Activated T-cell treated with anti-CD3 and anti-CD28 coated beads, Interleukin-2, amount 50 U/mL, for 72 hours (primary cell): ENCODE results near the gene NXPE3. TPM values are rescaled to one million over a fixed set of nuclear protein-coding genes. Genes with fewer than 3 reads are reported as not detected.
"Not testable (repeated sequence)": the region's sequence is repeated elsewhere in the genome, so short reads cannot be mapped to it uniquely, and the experiment has no call there.

Experiments
- ATAC-seq, 2 donors: fragments of 150-1000 bp; cut with Tn5 transposase; replicated peaks in 1 of 2; 2 replicates each; pipeline ENCODE4 v1.10.0; 2021; ENCODE audit warnings: moderate library complexity in 2 of 2, mild to moderate bottlenecking in 1 of 2
- DNase-seq, 2 donors: peaks; one replicate each; pipeline ENCODE4 v3.0.0; 2021 to 2022; ENCODE audit warnings: mixed read lengths in 1 of 2
- H3K27ac Mint-ChIP-seq: one replicate; pipeline ENCODE4 v1.8.0; 2022; ENCODE audit warnings: mild to moderate bottlenecking, moderate library complexity, mixed read lengths
- H3K27me3 Mint-ChIP-seq: one replicate; pipeline ENCODE4 v1.8.0; 2022; ENCODE audit warnings: low read depth, mixed read lengths
- H3K36me3 Mint-ChIP-seq, 2 donors: one replicate each; pipeline ENCODE4 v1.8.0; 2022; ENCODE audit warnings: mixed read lengths in 2 of 2, mild to moderate bottlenecking in 1 of 2; ENCODE audit not compliant: insufficient read depth in 2 of 2
- H3K4me1 Mint-ChIP-seq: one replicate; pipeline ENCODE4 v1.8.0; 2022; ENCODE audit warnings: low read depth, mixed read lengths
- H3K4me3 Mint-ChIP-seq, 2 donors: one replicate each; pipeline ENCODE4 v1.8.0; 2022; ENCODE audit warnings: mild to moderate bottlenecking in 2 of 2, mixed read lengths in 2 of 2, moderate library complexity in 2 of 2
- H3K9me3 Mint-ChIP-seq, 2 donors: one replicate each; pipeline ENCODE4 v1.8.0; 2022; ENCODE audit warnings: mixed read lengths in 2 of 2
- total RNA-seq, 2 donors: library from RNA; stranded (reverse); gene quantifications; one replicate each; pipeline ENCODE4 v1.2.3, GENCODE V29; 2022

NXPE3 gene
- total RNA-seq, 2 donors from 2014 or later = 22.7 to 25.0 TPM

GRCh38 chr3:101852983-101853840 is 74.2 kb downstream of the NXPE3 start:
- H3K9me3 Mint-ChIP-seq = no peaks in the 10 kb centered on the region
- peaks cover 51 to 76% of the 10 kb centered on the region in 2 donors for H3K36me3 Mint-ChIP-seq
- H3K27me3 Mint-ChIP-seq = no peaks in the 10 kb centered on the region
- no peak for DNase-seq
- H3K4me3 Mint-ChIP-seq = peak overlapping the region; percentile 92 to 98
- peak overlapping the region; percentile 100 for H3K27ac Mint-ChIP-seq
- H3K4me1 Mint-ChIP-seq = peaks cover 72% of the 10 kb centered on the region
- ATAC-seq = no peak

DNA sequence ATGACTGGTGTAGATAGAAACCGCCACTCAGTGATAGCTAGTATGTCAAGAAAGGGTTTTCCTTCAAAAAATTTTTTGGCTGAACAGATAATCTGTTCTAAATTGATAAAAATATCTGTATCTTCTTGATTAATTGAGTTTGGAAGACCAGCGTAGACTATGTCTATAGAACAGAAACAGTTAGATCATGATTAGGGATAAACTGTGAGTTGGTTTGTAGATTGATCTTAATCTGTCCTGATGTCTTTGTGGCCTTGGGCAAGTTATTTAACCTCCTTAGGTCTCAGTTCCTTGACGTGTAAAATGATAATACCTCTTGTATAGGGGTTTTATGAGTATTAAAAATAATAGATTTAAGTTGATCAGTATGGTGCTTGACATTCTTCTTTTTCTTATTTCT is 75.0 kb downstream of the NXPE3 start:
- Mint-ChIP-seq H3K9me3 (no peaks in the 10 kb centered on the region), H3K27me3 (no peaks in the 10 kb centered on the region), H3K36me3 (peaks cover 58 to 84% of the 10 kb centered on the region in 2 donors), H3K4me1 (peaks cover 73% of the 10 kb centered on the region), H3K27ac (peak overlapping the region; percentile 79), H3K4me3 (peak overlapping the region; percentile 92 to 98)
- no peak for ATAC-seq
- no peak for DNase-seq

GRCh38 chr3:101854608-101855304 is 75.7 kb downstream of the NXPE3 start:
- H3K4me1 Mint-ChIP-seq = peaks cover 81% of the 10 kb centered on the region
- peak overlapping the region in 1 of 2 donors; percentile 98 for H3K4me3 Mint-ChIP-seq
- no peak for ATAC-seq
- no peak for DNase-seq
- peak overlapping the region; percentile 79 for H3K27ac Mint-ChIP-seq
- peaks cover 61 to 91% of the 10 kb centered on the region in 2 donors for H3K36me3 Mint-ChIP-seq
- H3K9me3 Mint-ChIP-seq = no peaks in the 10 kb centered on the region
- H3K27me3 Mint-ChIP-seq = no peaks in the 10 kb centered on the region

DNA sequence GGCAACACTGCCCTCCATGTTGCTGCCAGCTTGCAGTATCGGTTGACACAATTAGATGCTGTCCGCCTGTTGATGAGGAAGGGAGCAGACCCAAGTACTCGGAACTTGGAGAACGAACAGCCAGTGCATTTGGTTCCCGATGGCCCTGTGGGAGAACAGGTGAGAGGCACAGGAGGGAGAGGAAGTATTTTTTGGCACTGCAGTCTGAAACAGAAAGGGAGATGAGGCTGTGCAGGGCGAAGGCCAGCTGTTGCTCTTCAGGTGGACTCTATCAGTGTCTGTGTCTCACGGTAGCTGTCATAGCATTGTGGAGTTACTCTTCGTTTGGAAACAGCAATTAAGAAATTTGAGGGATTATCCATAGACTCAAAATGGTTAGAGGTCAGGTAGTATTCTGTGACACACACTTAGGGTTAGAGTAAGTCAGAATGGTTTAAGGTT is 78.3 kb downstream of the NXPE3 start:
- peak in 1 of 2 donors; percentile 4 for ATAC-seq
- no peaks in the 10 kb centered on the region for H3K27me3 Mint-ChIP-seq

GRCh38 chr3:101858464-101859030 is 79.5 kb downstream of the NXPE3 start:
- ATAC-seq (no peak), DNase-seq (no peak)
- Mint-ChIP-seq H3K27ac (peak overlapping the region; percentile 82), H3K36me3 (peaks cover 35 to 76% of the 10 kb centered on the region in 2 donors), H3K27me3 (no peaks in the 10 kb centered on the region), H3K9me3 (no peaks in the 10 kb centered on the region), H3K4me3 (peak overlapping the region; percentile 2 to 30), H3K4me1 (peaks cover 85% of the 10 kb centered on the region)

More for the DNA sequence above, 78.3 kb downstream of the NXPE3 start:
- Mint-ChIP-seq H3K27ac (peak overlapping the region; percentile 30), H3K4me3 (peak overlapping the region; percentile 13 to 40), H3K9me3 (no peaks in the 10 kb centered on the region), H3K4me1 (peaks cover 85% of the 10 kb centered on the region), H3K36me3 (peaks cover 44 to 88% of the 10 kb centered on the region in 2 donors)
- no peak for DNase-seq

DNA sequence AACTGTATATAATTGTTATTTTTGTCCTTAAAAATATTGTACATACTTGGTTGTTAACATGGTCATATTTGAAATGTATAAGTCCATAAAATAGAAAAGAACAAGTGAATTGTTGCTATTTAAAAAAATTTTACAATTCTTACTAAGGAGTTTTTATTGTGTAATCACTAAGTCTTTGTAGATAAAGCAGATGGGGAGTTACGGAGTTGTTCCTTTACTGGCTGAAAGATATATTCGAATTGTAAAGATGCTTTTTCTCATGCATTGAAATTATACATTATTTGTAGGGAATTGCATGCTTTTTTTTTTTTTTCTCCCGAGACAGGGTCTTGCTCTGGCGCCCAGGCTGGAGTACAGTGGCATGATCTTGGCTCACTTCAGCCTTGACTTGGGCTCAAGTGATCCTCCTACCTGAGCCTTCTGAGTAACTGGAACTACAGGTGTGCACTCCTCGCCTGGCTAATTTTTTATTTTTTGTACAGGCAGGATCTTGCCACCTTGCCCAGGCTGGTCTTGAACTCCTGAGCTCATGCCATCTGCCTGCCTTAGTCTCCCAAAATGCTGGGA is 81.0 kb downstream of the NXPE3 start:
- ATAC-seq (no peak), DNase-seq (no peak)
- H3K36me3 Mint-ChIP-seq = peaks cover 27 to 62% of the 10 kb centered on the region in 2 donors
- H3K9me3 Mint-ChIP-seq = no peaks in the 10 kb centered on the region
- peaks cover 79% of the 10 kb centered on the region for H3K4me1 Mint-ChIP-seq
- peak overlapping the region; percentile 64 for H3K27ac Mint-ChIP-seq
- H3K27me3 Mint-ChIP-seq = no peaks in the 10 kb centered on the region
- H3K4me3 Mint-ChIP-seq = peak overlapping the region in 1 of 2 donors; percentile 18

- ATAC-seq (peak; percentile 52 to 56), DNase-seq (no peak)
- peak overlapping the region; percentile 76 for H3K27ac Mint-ChIP-seq
- peaks cover 70% of the 10 kb centered on the region for H3K4me1 Mint-ChIP-seq
- no peaks in the 10 kb centered on the region for H3K9me3 Mint-ChIP-seq
- H3K4me3 Mint-ChIP-seq = peak overlapping the region in 1 of 2 donors; percentile 13
- H3K36me3 Mint-ChIP-seq = peaks cover 23 to 52% of the 10 kb centered on the region in 2 donors
- H3K27me3 Mint-ChIP-seq = no peaks in the 10 kb centered on the region
Observed at GRCh38 chr3:101861212-101861788, 82.3 kb downstream of the NXPE3 start.

DNA sequence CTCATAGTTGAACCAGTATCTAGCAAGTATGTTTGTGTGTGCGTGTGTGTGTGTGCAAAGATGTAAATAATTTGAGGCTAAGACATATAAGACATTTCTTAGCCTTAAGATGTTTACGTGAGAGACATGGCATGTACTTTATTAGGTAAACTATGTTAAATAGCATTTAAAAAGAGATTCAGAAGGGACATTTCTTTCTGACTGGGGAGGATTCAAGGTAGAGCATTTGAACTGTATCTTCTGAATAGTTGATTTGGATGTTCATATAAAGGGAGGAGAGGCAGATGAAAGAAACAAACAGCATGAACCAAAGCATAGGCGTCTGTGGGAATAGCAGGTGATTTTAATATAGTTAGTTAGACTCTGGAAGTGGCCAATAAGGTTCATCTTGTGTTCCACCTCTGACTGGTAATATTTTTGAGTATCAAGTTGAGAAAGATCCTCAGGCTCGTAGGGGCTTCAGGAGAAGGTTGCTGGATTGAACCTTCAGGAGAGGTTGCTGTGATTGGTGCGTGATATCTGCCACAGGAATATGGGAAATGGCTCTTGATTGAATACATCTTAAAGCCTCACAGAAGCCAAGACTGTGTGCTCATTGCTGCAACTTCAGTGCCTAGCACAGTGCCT is 82.9 kb downstream of the NXPE3 start:
- Mint-ChIP-seq H3K36me3 (peaks cover 23 to 46% of the 10 kb centered on the region in 2 donors), H3K9me3 (no peaks in the 10 kb centered on the region), H3K27me3 (no peaks in the 10 kb centered on the region), H3K27ac (peak overlapping the region; percentile 76), H3K4me3 (peak overlapping the region in 1 of 2 donors; percentile 13), H3K4me1 (peaks cover 66% of the 10 kb centered on the region)
- ATAC-seq (no peak), DNase-seq (no peak)

GRCh38 chr3:101862416-101863165 is 83.6 kb downstream of the NXPE3 start:
- peaks cover 18 to 40% of the 10 kb centered on the region in 2 donors for H3K36me3 Mint-ChIP-seq
- ATAC-seq (peak; percentile 36 to 42), DNase-seq (no peak)
- H3K9me3 Mint-ChIP-seq = no peaks in the 10 kb centered on the region
- peaks cover 59% of the 10 kb centered on the region for H3K4me1 Mint-ChIP-seq
- H3K27me3 Mint-ChIP-seq = no peaks in the 10 kb centered on the region
- H3K27ac Mint-ChIP-seq = peak overlapping the region; percentile 80
- no peak overlapping the region for H3K4me3 Mint-ChIP-seq

- peaks cover 38% of the 10 kb centered on the region for H3K4me1 Mint-ChIP-seq
- not testable (repeated sequence) for H3K27me3 Mint-ChIP-seq, DNase-seq, H3K9me3 Mint-ChIP-seq, ATAC-seq, H3K4me3 Mint-ChIP-seq
- H3K27ac Mint-ChIP-seq = peak overlapping the region; percentile 19
- peaks cover 7 to 19% of the 10 kb centered on the region in 2 donors for H3K36me3 Mint-ChIP-seq
Observed at GRCh38 chr3:101864926-101865325, 85.9 kb downstream of the NXPE3 start.

- no peak overlapping the region for H3K4me3 Mint-ChIP-seq
- H3K9me3 Mint-ChIP-seq = no peaks in the 10 kb centered on the region
- no peak for ATAC-seq
- peak overlapping the region; percentile 50 for H3K27ac Mint-ChIP-seq
- peaks cover 7 to 12% of the 10 kb centered on the region in 2 donors for H3K36me3 Mint-ChIP-seq
- no peak for DNase-seq
- peaks cover 35% of the 10 kb centered on the region for H3K4me1 Mint-ChIP-seq
- no peaks in the 10 kb centered on the region for H3K27me3 Mint-ChIP-seq
Observed at GRCh38 chr3:101865751-101866509, 86.9 kb downstream of the NXPE3 start.
